HG03103 (cell line): ENCODE data around the gene ZNF26.
A peak's percentile ranks its signal among the peaks of the same experiment; 100 is the strongest.
"Not testable (repeated sequence)": the region's sequence is repeated elsewhere in the genome, so short reads cannot be mapped to it uniquely, and the experiment has no call there.

Experiments
- ATAC-seq: cut with Tn5 transposase; IDR thresholded peaks from one replicate; pipeline ENCODE4 v1.9.1; 2021; ENCODE audit warnings: low read depth; ENCODE audit not compliant: unreplicated experiment

ZNF26 gene

GRCh38 chr12:132986001-132986884 is at the start of gene ZNF26:
Gene ZNF26, plus strand, starts transcription at chr12:132986367. Its CDS starts 474 bp downstream, at chr12:132986841.
- ATAC-seq: peak; percentile 94

GRCh38 chr12:132936921-132937320 is 49.2 kb upstream of the ZNF26 start:
- ATAC-seq: not testable (repeated sequence)

- ATAC-seq: no peak
Observed at GRCh38 chr12:132937476-132937875, 48.7 kb upstream of the ZNF26 start.

- ATAC-seq: not testable (repeated sequence)
Observed at GRCh38 chr12:132938807-132939206, 47.4 kb upstream of the ZNF26 start.

- ATAC-seq: no peak
Observed at GRCh38 chr12:132940071-132940719, 46.0 kb upstream of the ZNF26 start.

GRCh38 chr12:132941336-132941954 is 44.7 kb upstream of the ZNF26 start:
- ATAC-seq: no peak

- ATAC-seq: no peak
Observed at GRCh38 chr12:132942611-132943010, 43.6 kb upstream of the ZNF26 start.

- ATAC-seq: no peak
Observed at GRCh38 chr12:132945806-132946205, 40.4 kb upstream of the ZNF26 start.

GRCh38 chr12:132946246-132946820 is 39.8 kb upstream of the ZNF26 start:
- ATAC-seq: no peak

GRCh38 chr12:132948146-132949066 is 37.8 kb upstream of the ZNF26 start:
- ATAC-seq: no peak

GRCh38 chr12:132949936-132950837 is 36.0 kb upstream of the ZNF26 start:
- ATAC-seq: no peak

- no peak for ATAC-seq
Observed at GRCh38 chr12:132950844-132951535, 35.2 kb upstream of the ZNF26 start.

GRCh38 chr12:132951649-132952048 is 34.5 kb upstream of the ZNF26 start:
- ATAC-seq: no peak

- ATAC-seq: no peak
Observed at GRCh38 chr12:132952371-132953162, 33.6 kb upstream of the ZNF26 start.

GRCh38 chr12:132953163-132953425 is 33.1 kb upstream of the ZNF26 start:
- ATAC-seq: no peak

GRCh38 chr12:132953771-132954170 is 32.4 kb upstream of the ZNF26 start:
- ATAC-seq: no peak

GRCh38 chr12:132954471-132955048 is 31.6 kb upstream of the ZNF26 start:
- ATAC-seq: no peak
